SK-N-SH (cell line): ENCODE measurements around the gene GDF3. TPM values are rescaled to one million over a fixed set of nuclear protein-coding genes. Genes with fewer than 3 reads are reported as not detected.

Experiments used
- CTCF ChIA-PET: fragments of 300-600, 350-600 bp; formaldehyde crosslinking; extraction: SDS; loops from one replicate; lab custom pipeline; 2021; lab: Yijun Ruan, JAX
- POLR2A ChIA-PET: fragments of 350-600 bp; sonication (Branson Sonifier 250); formaldehyde crosslinking; extraction: SDS; loops from one replicate; lab custom pipeline; 2020; ENCODE audit warnings: antibody characterized with exemption, inconsistent platforms; lab: Yijun Ruan, JAX
- DNase-seq: peaks from one replicate; pipeline ENCODE4 v3.0.0; 2012
- H2AFZ ChIP-seq: fragments of 200-600 bp; sonication (generic); 2 replicates; pipeline ENCODE4 v1.8.1; 2016; ENCODE audit warnings: antibody characterized with exemption, mild to moderate bottlenecking, low read depth
- H3F3A ChIP-seq: fragments of 200-600 bp; sonication (generic); replicated peaks from 2 replicates; pipeline ENCODE3; 2016; ENCODE audit warnings: antibody characterized with exemption, mild to moderate bottlenecking; ENCODE audit not compliant: insufficient read depth
- H3K27ac ChIP-seq, 2 experiments: fragments of 200-500 bp in 1 of 2; fragments of 200-600 bp in 1 of 2; sonication (Bioruptor generic) in 1 of 2; sonication (generic), shearing (Covaris generic) in 1 of 2; 2 replicates each; pipeline versions ENCODE4 v1.5.1 to v1.6.1; 2014 to 2016; ENCODE audit warnings: low read depth in 2 of 2, inconsistent platforms in 1 of 2, low read length in 1 of 2, mild to moderate bottlenecking in 1 of 2, mixed read lengths in 1 of 2
- H3K27me3 ChIP-seq: fragments of 200-600 bp; sonication (generic), shearing (Covaris generic); 2 replicates; pipeline ENCODE4 v1.6.1; 2016; ENCODE audit warnings: mixed run types; ENCODE audit not compliant: insufficient read depth
- H3K36me3 ChIP-seq, 2 experiments: fragments of 200-500 bp in 1 of 2; fragments of 200-600 bp in 1 of 2; sonication (Bioruptor generic) in 1 of 2; sonication (generic) in 1 of 2; replicated peaks in 1 of 2; 2 replicates each; pipeline versions ENCODE3 to v1.5.1; 2014 to 2016; ENCODE audit warnings: low read length in 1 of 2, mild to moderate bottlenecking in 1 of 2; ENCODE audit not compliant: insufficient read depth in 2 of 2, control insufficient read depth in 1 of 2
- H3K4me1 ChIP-seq, 2 experiments: fragments of 200-500 bp in 1 of 2; fragments of 200-600 bp in 1 of 2; sonication (Bioruptor generic) in 1 of 2; sonication (generic), shearing (Covaris generic) in 1 of 2; 2 replicates each; pipeline versions ENCODE4 v1.5.1 to v1.6.1; 2014 to 2016; ENCODE audit warnings: low read depth in 1 of 2, low read length in 1 of 2, mixed run types in 1 of 2; ENCODE audit not compliant: insufficient read depth in 2 of 2, control insufficient read depth in 1 of 2
- H3K4me2 ChIP-seq: fragments of 200-600 bp; sonication (generic), shearing (Covaris generic); 2 replicates; pipeline ENCODE4 v1.6.1; 2017; ENCODE audit warnings: mixed run types
- H3K4me3 ChIP-seq, 2 experiments: fragments of 200-500 bp in 1 of 2; fragments of 200-600 bp in 1 of 2; sonication (Bioruptor generic) in 1 of 2; sonication (generic), shearing (Covaris generic) in 1 of 2; 2 replicates each; pipeline versions ENCODE4 v1.5.1 to v1.8.1; 2014 to 2016; ENCODE audit warnings: low read depth in 2 of 2, inconsistent platforms in 1 of 2, low read length in 1 of 2, mild to moderate bottlenecking in 1 of 2, mixed read lengths in 1 of 2, moderate library complexity in 1 of 2
- H3K79me2 ChIP-seq: fragments of 200-600 bp; sonication (generic); 2 replicates; pipeline ENCODE4 v1.8.1; 2017; ENCODE audit warnings: mild to moderate bottlenecking; ENCODE audit not compliant: insufficient read depth
- H3K9ac ChIP-seq: fragments of 200-600 bp; sonication (generic); 2 replicates; pipeline ENCODE4 v1.6.1; 2017; ENCODE audit warnings: mixed run types
- H3K9me2 ChIP-seq: fragments of 200-600 bp; sonication (generic); 2 replicates; pipeline ENCODE4 v1.6.1; 2017; ENCODE audit warnings: mixed run types
- H3K9me3 ChIP-seq: fragments of 200-600 bp; sonication (generic); 2 replicates; pipeline ENCODE4 v1.6.1; 2017; ENCODE audit warnings: mixed run types, mild to moderate bottlenecking, moderate library complexity
- H4K20me1 ChIP-seq: fragments of 200-600 bp; sonication (generic); 2 replicates; pipeline ENCODE4 v1.6.1; 2017; ENCODE audit warnings: mild to moderate bottlenecking, mixed run types; ENCODE audit not compliant: insufficient read depth
- CHD2 ChIP-seq: fragments of 150-350 bp; IDR thresholded peaks from 2 replicates; pipeline ENCODE4 v1.6.1; 2018; ENCODE audit warnings: low read length; ENCODE audit not compliant: partially characterized antibody
- CTCF ChIP-seq: fragments of 200-600 bp; sonication (generic); IDR thresholded peaks from 2 replicates; pipeline ENCODE4 v1.6.1; 2017; ENCODE audit warnings: antibody characterized with exemption, mild to moderate bottlenecking, moderate library complexity
- EZH2phosphoT487 ChIP-seq: fragments of 200-600 bp; sonication (generic); IDR thresholded peaks from 2 replicates; pipeline ENCODE4 v1.6.1; 2017; ENCODE audit warnings: low read depth, mixed run types, mild to moderate bottlenecking, antibody characterized with exemption, moderate library complexity, borderline replicate concordance
- FOSL2 ChIP-seq: IDR thresholded peaks from 2 replicates; pipeline ENCODE4 v1.4.0; 2012; ENCODE audit warnings: low read depth, mild to moderate bottlenecking, moderate library complexity, borderline replicate concordance
- FOXJ3 ChIP-seq: sonication (generic); formaldehyde crosslinking; IDR thresholded peaks from 2 replicates; pipeline ENCODE4 v1.5.1; 2020; ENCODE audit warnings: mild to moderate bottlenecking, missing genetic modification reagents
- FOXM1 ChIP-seq: IDR thresholded peaks from 2 replicates; pipeline ENCODE4 v1.4.0; 2012; ENCODE audit warnings: low read depth, mild to moderate bottlenecking
- GATA2 ChIP-seq: sonication (generic); formaldehyde crosslinking; IDR thresholded peaks from 2 replicates; pipeline ENCODE4 v1.5.0; 2020; ENCODE audit warnings: mild to moderate bottlenecking, missing genetic modification reagents
- JUND ChIP-seq: IDR thresholded peaks from 2 replicates; pipeline ENCODE4 v1.4.0; 2012
- MEF2A ChIP-seq: IDR thresholded peaks from 2 replicates; pipeline ENCODE4 v1.4.0; 2012; ENCODE audit warnings: low read depth, borderline replicate concordance
- PBX3 ChIP-seq: IDR thresholded peaks from 2 replicates; pipeline ENCODE4; 2012
- POLR2AphosphoS5 ChIP-seq: IDR thresholded peaks from 2 replicates; pipeline ENCODE4 v1.6.1; 2012; ENCODE audit warnings: low read depth, low read length
- RAD21 ChIP-seq: IDR thresholded peaks from 2 replicates; pipeline ENCODE4 v1.6.1; 2012; ENCODE audit warnings: mild to moderate bottlenecking, low read length
- RCOR1 ChIP-seq: fragments of 150-350 bp; IDR thresholded peaks from 2 replicates; pipeline ENCODE4 v1.6.1; 2017; ENCODE audit warnings: antibody characterized with exemption, low read length
- REST ChIP-seq: IDR thresholded peaks from 2 replicates; pipeline ENCODE4 v1.6.1; 2012; ENCODE audit warnings: mild to moderate bottlenecking, low read depth, low read length, moderate library complexity
- SMC3 ChIP-seq: IDR thresholded peaks from 2 replicates; pipeline ENCODE4 v1.6.1; 2012; ENCODE audit warnings: low read depth, low read length, improper control_type of control experiment
- TAF1 ChIP-seq: IDR thresholded peaks from 2 replicates; pipeline ENCODE4 v1.6.1; 2012; ENCODE audit warnings: low read depth, mild to moderate bottlenecking, low read length, moderate library complexity, borderline replicate concordance
- USF2 ChIP-seq: fragments of 150-350 bp; IDR thresholded peaks from 2 replicates; pipeline ENCODE4 v1.6.1; 2017; ENCODE audit warnings: antibody characterized with exemption, low read length, low read depth, borderline replicate concordance
- YY1 ChIP-seq: IDR thresholded peaks from 2 replicates; pipeline ENCODE4 v1.4.0; 2012; ENCODE audit warnings: low read depth, mild to moderate bottlenecking
- WGBS: methylation state at CpG from one replicate; pipeline ENCODE4 v1.1.6; 2017; ENCODE audit warnings: low lambda C conversion rate; 5-methylcytosine and 5-hydroxymethylcytosine counted together
- polyA plus RNA-seq, 3 experiments: library from polyadenylated mRNA; depleted of rRNA; stranded (reverse); fragments of >200 nt; gene quantifications; 2 replicates each; pipeline ENCODE4 v1.2.3, GENCODE V29; 2012

GDF3 gene
- polyA plus RNA-seq, 1 of the 3 experiments (the other 2 are of a cell fraction): not detected

GRCh38 chr12:7679251-7680045 is 16.1 kb downstream of the GDF3 start:
- Histone ChIP-seq H3F3A (no peaks in the 10 kb centered on the region), H3K4me1 (no peaks in the 10 kb centered on the region), H3K27me3 (peaks cover 68% of the 10 kb centered on the region), H3K9me2 (no peaks in the 10 kb centered on the region), H2AFZ (no peak overlapping the region), H3K79me2 (no peaks in the 10 kb centered on the region), H3K4me3 (no peak overlapping the region), H4K20me1 (no peaks in the 10 kb centered on the region), H3K27ac (no peak overlapping the region), H3K4me2 (no peak overlapping the region), H3K9me3 (no peaks in the 10 kb centered on the region), H3K9ac (no peak overlapping the region), H3K36me3 (no peaks in the 10 kb centered on the region)
- ChIA-PET CTCF (no interaction called here), POLR2A (no interaction called here)
- DNase-seq: no peak
- WGBS: 14% methylated on average over 9 of the region's 9 CpGs
- TF ChIP-seq RCOR1: no peak
- TF ChIP-seq USF2: no peak
- no peak for TF ChIP-seq TAF1
- TF ChIP-seq EZH2phosphoT487: no peak
- TF ChIP-seq SMC3: no peak
- no peak for TF ChIP-seq CHD2
- TF ChIP-seq CTCF: no peak
- no peak for TF ChIP-seq FOSL2

- H2AFZ ChIP-seq: no peak overlapping the region
- no peaks in the 10 kb centered on the region for H3K36me3 ChIP-seq
- no peaks in the 10 kb centered on the region for H3K9me3 ChIP-seq
- no peaks in the 10 kb centered on the region for H3K9me2 ChIP-seq
- H3K9ac ChIP-seq: no peak overlapping the region
- no peak for DNase-seq
- H3K27ac ChIP-seq: no peak overlapping the region
- H3K27me3 ChIP-seq: peaks cover 74% of the 10 kb centered on the region
- ChIA-PET CTCF (no interaction called here), POLR2A (no interaction called here)
- no peaks in the 10 kb centered on the region for H3K4me1 ChIP-seq
- 18% methylated on average over 8 of the region's 8 CpGs for WGBS
- H3K79me2 ChIP-seq: no peaks in the 10 kb centered on the region
- no peak overlapping the region for H3K4me3 ChIP-seq
- no peak overlapping the region for H3K4me2 ChIP-seq
- H4K20me1 ChIP-seq: no peaks in the 10 kb centered on the region
- H3F3A ChIP-seq: no peaks in the 10 kb centered on the region
- no peak for TF ChIP-seq YY1
- TF ChIP-seq POLR2AphosphoS5: no peak
- no peak for TF ChIP-seq REST
- no peak for TF ChIP-seq RAD21
- no peak for TF ChIP-seq JUND
- no peak for TF ChIP-seq FOXJ3 (CRISPR knock-in tag)
- TF ChIP-seq GATA2 (CRISPR knock-in tag): no peak
- TF ChIP-seq RCOR1: no peak
- no peak for TF ChIP-seq PBX3
- TF ChIP-seq MEF2A: no peak
- TF ChIP-seq FOXM1: no peak
- TF ChIP-seq USF2: no peak
- TF ChIP-seq EZH2phosphoT487: no peak
- TF ChIP-seq TAF1: no peak
- TF ChIP-seq SMC3: no peak
- no peak for TF ChIP-seq CHD2
These were observed 16.8 kb downstream of the GDF3 start for GRCh38 chr12:7678744-7679143.
